K562 (cell line): ENCODE measurements around the gene RPS6KA2. TPM values are rescaled to one million over a fixed set of nuclear protein-coding genes. Genes with fewer than 3 reads are reported as not detected.

Experiments
- ATAC-seq: fragments of 200-7000 bp; cut with Tn5 transposase; 3 replicates; pipeline ENCODE4 v1.9.1; 2020; ENCODE audit warnings: moderate library complexity
- BruUV-seq: library from RNA; stranded (reverse); fragments of 400-500 nt; replicated peaks from 2 replicates; lab custom pipeline; 2021; lab: Mats Ljungman, UMichigan
- CTCF ChIA-PET: fragments of 300-600 bp; formaldehyde crosslinking; extraction: SDS; loops from one replicate; lab custom pipeline; 2021; ENCODE audit warnings: low intra/inter-chr PET ratio; lab: Yijun Ruan, JAX
- POLR2A ChIA-PET: fragments of 300-600, 350-650 bp; sonication (Branson Sonifier 250); formaldehyde crosslinking; extraction: SDS; loops from one replicate; lab custom pipeline; 2021; ENCODE audit warnings: antibody characterized with exemption, inconsistent platforms; lab: Yijun Ruan, JAX
- DNase-seq, 4 experiments: peaks; one replicate each; pipeline versions ENCODE4 v3.0.0 to v3.0.0-alpha.2; 2011 to 2018; ENCODE audit warnings: low spot score in 3 of 4, mixed read lengths in 3 of 4; ENCODE audit errors: extremely low read depth in 1 of 4
- FAIRE-seq: peaks from 2 replicates; lab custom pipeline; 2011; peaks lifted over from hg19 to GRCh38; lab: Jason Lieb, UNC
- H2AFZ ChIP-seq: 2 replicates; pipeline ENCODE4 v1.6.0; 2011; ENCODE audit warnings: low read depth, low read length, control low read depth, inconsistent platforms
- H3K27ac ChIP-seq: fragments of 200-600 bp; 3 replicates; pipeline ENCODE4 v1.8.0; 2011; ENCODE audit warnings: low read depth, mild to moderate bottlenecking, control low read depth, inconsistent platforms, low read length, moderate library complexity, mixed read lengths; ENCODE audit errors: extremely low read depth
- H3K27me3 ChIP-seq, 2 experiments: fragments of 300-600 bp in 1 of 2; 2 replicates in 1 of 2; 3 replicates in 1 of 2; pipeline versions ENCODE4 v1.6.0 to v1.8.0; 2011; ENCODE audit warnings: inconsistent platforms in 2 of 2, low read length in 2 of 2, mild to moderate bottlenecking in 1 of 2, mixed read lengths in 1 of 2, moderate library complexity in 1 of 2; ENCODE audit not compliant: control insufficient read depth in 2 of 2, insufficient read depth in 2 of 2
- H3K36me3 ChIP-seq: fragments of 300-600 bp; 3 replicates; pipeline ENCODE4 v1.8.0; 2011; ENCODE audit warnings: mild to moderate bottlenecking, low read length, inconsistent platforms; ENCODE audit not compliant: control insufficient read depth, insufficient read depth
- H3K4me1 ChIP-seq, 2 experiments: fragments of 200-600 bp in 1 of 2; replicated peaks in 1 of 2; 2 replicates in 1 of 2; 3 replicates in 1 of 2; pipeline versions ENCODE4 v1.5.1 to v1.8.0; 2011; ENCODE audit warnings: inconsistent platforms in 2 of 2, low read length in 2 of 2, mild to moderate bottlenecking in 1 of 2, mixed read lengths in 1 of 2, moderate library complexity in 1 of 2; ENCODE audit not compliant: control insufficient read depth in 2 of 2, insufficient read depth in 2 of 2
- H3K4me2 ChIP-seq: 2 replicates; pipeline ENCODE4 v1.6.1; 2011; ENCODE audit warnings: low read length, control low read depth, inconsistent platforms, mixed read lengths; ENCODE audit not compliant: insufficient read depth
- H3K4me3 ChIP-seq: fragments of 200-600 bp; sonication (generic), shearing (Covaris generic); 2 replicates; pipeline ENCODE4 v1.5.1; 2016; ENCODE audit warnings: control low read depth, inconsistent platforms
- H3K79me2 ChIP-seq: fragments of 200-600 bp; 3 replicates; pipeline ENCODE4 v1.8.0; 2011; ENCODE audit warnings: low read length, inconsistent platforms; ENCODE audit not compliant: control insufficient read depth, insufficient read depth
- H3K9ac ChIP-seq, 2 experiments: 2 replicates each; pipeline versions ENCODE4 v1.6.0 to v1.6.1; 2011; ENCODE audit warnings: low read depth in 2 of 2, low read length in 2 of 2, control low read depth in 1 of 2, inconsistent platforms in 1 of 2, mild to moderate bottlenecking in 1 of 2, mixed read lengths in 1 of 2; ENCODE audit not compliant: insufficient read depth in 1 of 2
- H3K9me1 ChIP-seq: one replicate; pipeline ENCODE4 v1.6.0; 2011; ENCODE audit warnings: inconsistent platforms, mild to moderate bottlenecking, low read length, moderate library complexity; ENCODE audit not compliant: control insufficient read depth, insufficient read depth
- H3K9me3 ChIP-seq: replicated peaks from 2 replicates; pipeline ENCODE4 v1.5.1; 2011; ENCODE audit warnings: low read depth, low read length, inconsistent platforms; ENCODE audit not compliant: control insufficient read depth, insufficient read depth
- H4K20me1 ChIP-seq: replicated peaks from 2 replicates; pipeline ENCODE4 v1.6.1; 2011; ENCODE audit warnings: low read length, inconsistent platforms, mixed read lengths; ENCODE audit not compliant: control insufficient read depth, insufficient read depth
- CAMTA2 ChIP-seq: fragments of 250-450 bp; sonication (Bioruptor Pico); conservative IDR thresholded peaks from 2 replicates; pipeline ENCODE4 v1.5.1; 2022
- CREBBP ChIP-seq: IDR thresholded peaks from one replicate; pipeline ENCODE4 v1.6.1; 2012; ENCODE audit warnings: low read depth, mild to moderate bottlenecking, control low read depth, inconsistent platforms, low read length
- HDAC2 ChIP-seq: fragments of 450-650 bp; IDR thresholded peaks from 2 replicates; pipeline ENCODE4 v1.6.1; 2016; ENCODE audit warnings: mild to moderate bottlenecking
- KDM1A ChIP-seq, 2 experiments: fragments of 450-650 bp; IDR thresholded peaks; 2 replicates each; pipeline ENCODE4 v1.6.1; 2016; ENCODE audit warnings: mild to moderate bottlenecking in 2 of 2
- MAX ChIP-seq: sonication (generic); formaldehyde crosslinking; IDR thresholded peaks from 2 replicates; pipeline ENCODE4 v1.9.0; 2022; ENCODE audit warnings: mild to moderate bottlenecking, missing genetic modification reagents
- MTA2 ChIP-seq: fragments of 450-650 bp; IDR thresholded peaks from 2 replicates; pipeline ENCODE4 v1.6.1; 2016; ENCODE audit warnings: low read depth
- NFATC3 ChIP-seq: fragments of 450-650 bp; IDR thresholded peaks from 2 replicates; pipeline ENCODE4 v1.6.1; 2017; ENCODE audit warnings: mild to moderate bottlenecking
- TAF7 ChIP-seq: fragments of 450-650 bp; IDR thresholded peaks from 2 replicates; pipeline ENCODE4 v1.6.1; 2016; ENCODE audit warnings: missing genetic modification characterization, missing compliant biosample characterization
- WGBS: fragments of 100-300 bp; shearing (Covaris generic); methylation state at CpG from one replicate; pipeline ENCODE4 v1.1.6; 2016; ENCODE audit warnings: low coverage, mixed read lengths; ENCODE audit not compliant: insufficient coverage; ENCODE audit errors: missing lambda C conversion rate; 5-methylcytosine and 5-hydroxymethylcytosine counted together
- in situ Hi-C: fragments of 300-500 bp; cut with MboI; formaldehyde crosslinking; loops from 4 replicates; pipeline ENCODE4 v1.15.0; 2018; ENCODE audit warnings: inconsistent platforms, mixed read lengths
- intact Hi-C: fragments of 100-400 bp; cut with micrococcal nuclease; formaldehyde crosslinking; loops from 2 replicates; pipeline ENCODE4 v1.14.2; 2022
- polyA plus RNA-seq, 8 experiments: library from polyadenylated mRNA; depleted of rRNA in 4 of 8; stranded (reverse) in 5 of 8; unstranded in 3 of 8; fragments of >200 nt; fragmentation: Nextera tagmentation in 2 of 8; fragmentation: Illumina TruSeq in 1 of 8; extraction: Ambion mirVana in 2 of 8; extraction: Trizol in 1 of 8; gene quantifications; 2 replicates each; pipeline versions ENCODE4 v1.2.1 to v1.2.3, GENCODE V29; 2011 to 2014; ENCODE audit warnings: inconsistent platforms in 1 of 8, missing spikeins in 1 of 8
- total RNA-seq, 7 experiments: library from RNA; depleted of rRNA in 6 of 7; stranded (reverse); fragments of >200 nt in 6 of 7; fragmentation: Illumina TruSeq in 2 of 7; extraction: Trizol in 2 of 7; gene quantifications; 2 replicates each; pipeline versions ENCODE4 v1.2.1 to v1.2.3, GENCODE V29; 2011 to 2021; ENCODE audit warnings: low replicate concordance in 1 of 7
- TF ChIP-seq, protein P1 (sequence below): fragments of 200-800 bp; sonication (Bioruptor generic); IDR thresholded peaks from 2 replicates; pipeline ENCODE4 v1.6.1; 2017; ENCODE audit warnings: missing genetic modification characterization, missing compliant biosample characterization
- TF ChIP-seq, protein P2 (sequence below): sonication (generic); formaldehyde crosslinking; IDR thresholded peaks from 2 replicates; pipeline ENCODE4 v1.8.0; 2023; ENCODE audit warnings: mild to moderate bottlenecking, missing genetic modification reagents

The RPS6KA2 gene
- total and polyA plus RNA-seq, 9 of the 15 experiments (the other 6 are each of a cell fraction or from before 2014, with no cell fraction given), result 0.29 to 1.00 (median 0.53) TPM

DNA sequence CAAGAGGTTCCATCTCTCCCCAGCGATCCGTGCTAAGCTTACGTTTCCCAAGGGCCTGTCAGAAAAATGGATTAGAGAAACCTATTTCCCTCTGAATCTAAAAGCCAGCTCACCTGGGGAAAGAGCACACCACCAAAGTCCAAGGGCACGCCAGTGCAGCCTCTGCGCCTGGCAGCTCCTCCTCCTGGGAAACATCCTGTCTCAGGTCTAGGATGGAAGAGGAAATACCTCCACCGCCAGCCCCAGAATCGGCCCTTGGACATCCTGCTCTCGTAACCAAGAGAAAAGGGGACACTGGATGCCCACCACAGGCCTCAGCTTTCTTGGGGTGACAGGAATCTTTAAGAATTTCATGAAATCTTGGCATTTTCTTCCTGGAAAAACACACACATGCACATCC lies 59.2 kb downstream of the RPS6KA2 start:
- no TSS peak for BruUV-seq
- TF ChIP-seq MTA2, result no peak
- TF ChIP-seq, protein P1, sequence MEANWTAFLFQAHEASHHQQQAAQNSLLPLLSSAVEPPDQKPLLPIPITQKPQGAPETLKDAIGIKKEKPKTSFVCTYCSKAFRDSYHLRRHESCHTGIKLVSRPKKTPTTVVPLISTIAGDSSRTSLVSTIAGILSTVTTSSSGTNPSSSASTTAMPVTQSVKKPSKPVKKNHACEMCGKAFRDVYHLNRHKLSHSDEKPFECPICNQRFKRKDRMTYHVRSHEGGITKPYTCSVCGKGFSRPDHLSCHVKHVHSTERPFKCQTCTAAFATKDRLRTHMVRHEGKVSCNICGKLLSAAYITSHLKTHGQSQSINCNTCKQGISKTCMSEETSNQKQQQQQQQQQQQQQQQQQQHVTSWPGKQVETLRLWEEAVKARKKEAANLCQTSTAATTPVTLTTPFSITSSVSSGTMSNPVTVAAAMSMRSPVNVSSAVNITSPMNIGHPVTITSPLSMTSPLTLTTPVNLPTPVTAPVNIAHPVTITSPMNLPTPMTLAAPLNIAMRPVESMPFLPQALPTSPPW (CRISPR knock-in tag), result no peak
- TF ChIP-seq NFATC3, result no peak
- TF ChIP-seq TAF7 (tag), result no peak
- TF ChIP-seq KDM1A (IDR thresholded peaks at IDR 0.05), result no peak
- no peak for TF ChIP-seq CREBBP
- TF ChIP-seq CAMTA2, result no peak
- TF ChIP-seq, protein P2, sequence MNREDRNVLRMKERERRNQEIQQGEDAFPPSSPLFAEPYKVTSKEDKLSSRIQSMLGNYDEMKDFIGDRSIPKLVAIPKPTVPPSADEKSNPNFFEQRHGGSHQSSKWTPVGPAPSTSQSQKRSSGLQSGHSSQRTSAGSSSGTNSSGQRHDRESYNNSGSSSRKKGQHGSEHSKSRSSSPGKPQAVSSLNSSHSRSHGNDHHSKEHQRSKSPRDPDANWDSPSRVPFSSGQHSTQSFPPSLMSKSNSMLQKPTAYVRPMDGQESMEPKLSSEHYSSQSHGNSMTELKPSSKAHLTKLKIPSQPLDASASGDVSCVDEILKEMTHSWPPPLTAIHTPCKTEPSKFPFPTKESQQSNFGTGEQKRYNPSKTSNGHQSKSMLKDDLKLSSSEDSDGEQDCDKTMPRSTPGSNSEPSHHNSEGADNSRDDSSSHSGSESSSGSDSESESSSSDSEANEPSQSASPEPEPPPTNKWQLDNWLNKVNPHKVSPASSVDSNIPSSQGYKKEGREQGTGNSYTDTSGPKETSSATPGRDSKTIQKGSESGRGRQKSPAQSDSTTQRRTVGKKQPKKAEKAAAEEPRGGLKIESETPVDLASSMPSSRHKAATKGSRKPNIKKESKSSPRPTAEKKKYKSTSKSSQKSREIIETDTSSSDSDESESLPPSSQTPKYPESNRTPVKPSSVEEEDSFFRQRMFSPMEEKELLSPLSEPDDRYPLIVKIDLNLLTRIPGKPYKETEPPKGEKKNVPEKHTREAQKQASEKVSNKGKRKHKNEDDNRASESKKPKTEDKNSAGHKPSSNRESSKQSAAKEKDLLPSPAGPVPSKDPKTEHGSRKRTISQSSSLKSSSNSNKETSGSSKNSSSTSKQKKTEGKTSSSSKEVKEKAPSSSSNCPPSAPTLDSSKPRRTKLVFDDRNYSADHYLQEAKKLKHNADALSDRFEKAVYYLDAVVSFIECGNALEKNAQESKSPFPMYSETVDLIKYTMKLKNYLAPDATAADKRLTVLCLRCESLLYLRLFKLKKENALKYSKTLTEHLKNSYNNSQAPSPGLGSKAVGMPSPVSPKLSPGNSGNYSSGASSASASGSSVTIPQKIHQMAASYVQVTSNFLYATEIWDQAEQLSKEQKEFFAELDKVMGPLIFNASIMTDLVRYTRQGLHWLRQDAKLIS, result no peak
- no peak for TF ChIP-seq MAX (CRISPR knock-in tag)
- no peak for TF ChIP-seq HDAC2
- Histone ChIP-seq H3K27me3 (peaks cover 55 to 82% of the 10 kb centered on the region in 2 experiments), H3K79me2 (no peaks in the 10 kb centered on the region), H3K36me3 (no peaks in the 10 kb centered on the region), H2AFZ (no peak overlapping the region), H3K9me3 (no peaks in the 10 kb centered on the region), H3K4me2 (no peak overlapping the region), H3K4me1 (no peaks in the 10 kb centered on the region), H3K9me1 (no peaks in the 10 kb centered on the region), H4K20me1 (peaks cover 5% of the 10 kb centered on the region; the same call in 1 of the 2 replicates), H3K9ac (no peak overlapping the region), H3K4me3 (no peak overlapping the region), H3K27ac (no peak overlapping the region)
- ChIA-PET CTCF (no interaction called here), POLR2A (interaction anchor here (1.3 kb wide), 1 partner anchor 13 kb away, joined by 3 read pairs; no protein-coding TSS in a partner anchor)
- in situ Hi-C loops, result no loop called here
- intact Hi-C loops, result no loop called here
- FAIRE-seq (no peak), DNase-seq (no peak), ATAC-seq (no peak)
- WGBS, result 4% methylated on average over 7 of the region's 8 CpGs
